Kidney glomerular epithelial cell (primary cell): ENCODE data around the gene PRODH.
"Not testable (repeated sequence)": the region's sequence is repeated elsewhere in the genome, so short reads cannot be mapped to it uniquely, and the experiment has no call there.

ENCODE experiments used
- DNase-seq: peaks from one replicate; lab custom pipeline; 2025; lab: John Stamatoyannopoulos, UW

Gene PRODH

DNA sequence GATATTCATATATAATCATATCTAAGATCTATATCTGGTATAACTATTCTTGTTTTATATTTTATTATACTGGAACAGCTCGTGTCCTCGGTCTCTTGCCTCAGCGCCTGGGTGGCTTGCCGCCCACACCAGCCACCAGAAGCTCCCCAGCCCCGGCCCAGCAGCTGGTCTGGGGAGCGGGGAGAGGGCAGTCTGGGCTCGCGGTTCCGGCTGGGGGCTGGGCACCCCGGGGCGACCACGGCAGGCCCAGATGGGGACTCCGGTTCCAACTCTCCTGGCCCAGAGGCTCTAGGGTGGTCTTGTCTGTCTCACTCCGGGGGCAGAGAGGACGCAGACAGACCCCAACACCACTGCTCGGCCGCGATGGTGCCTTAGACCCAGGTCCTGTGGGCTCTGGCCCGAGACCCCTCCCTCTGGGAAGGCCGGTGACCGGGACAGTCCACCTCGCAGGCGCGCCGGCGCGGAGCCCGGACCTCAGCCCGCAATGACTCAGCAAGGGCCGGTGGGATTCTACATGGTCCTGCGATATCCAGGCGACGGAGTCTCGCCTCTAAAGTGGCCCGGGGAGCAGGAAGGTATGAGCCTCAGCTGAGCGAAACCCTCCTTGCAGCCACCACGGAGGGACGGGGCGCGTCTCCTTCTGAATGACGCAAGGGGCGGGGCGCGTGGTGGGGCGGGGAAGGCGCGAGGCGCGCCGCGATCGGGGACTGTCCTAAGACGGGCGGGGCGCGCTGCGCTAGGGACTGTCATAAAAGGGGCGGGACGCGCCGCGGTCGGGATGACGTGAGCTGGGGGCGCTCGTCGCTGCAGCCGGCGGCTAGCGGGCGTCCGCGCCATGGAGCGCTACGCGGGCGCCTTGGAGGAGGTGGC is 30.3 kb downstream of the PRODH start, which contains the start of gene DGCR6:
TSS of gene DGCR6 (plus strand) at position 781 of the 870 bp plus-strand sequence. CDS start at position 836, 55 bp downstream.
- DNase-seq: no peak

DNA sequence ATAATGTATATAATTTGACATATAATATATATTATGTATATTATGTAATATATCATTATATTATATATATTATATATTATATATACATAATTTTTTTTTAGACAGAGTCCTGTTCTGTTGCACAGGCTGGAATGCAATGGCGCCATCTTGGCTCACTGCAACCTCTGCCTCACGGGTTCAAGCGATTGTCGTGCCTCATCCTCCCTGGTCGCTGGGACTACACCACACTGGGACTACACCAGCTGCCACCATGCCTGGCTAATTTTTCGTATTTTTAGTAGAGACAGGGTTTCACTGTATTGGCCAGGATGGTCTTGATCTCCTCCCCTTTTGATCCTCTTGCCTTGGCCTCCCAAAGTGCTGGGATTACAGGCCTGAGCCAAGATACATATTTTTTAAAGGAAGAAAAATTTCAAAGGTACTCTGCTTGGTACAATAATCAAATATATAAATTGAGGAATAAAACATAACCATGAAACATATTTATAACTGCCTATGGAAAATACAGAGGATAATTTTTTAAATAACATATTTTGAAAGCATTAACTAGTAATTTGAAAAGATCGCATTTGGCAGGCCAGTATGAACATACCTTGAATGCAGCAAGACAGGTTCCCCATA is 39.9 kb downstream of the PRODH start:
- DNase-seq: not testable (repeated sequence)

DNA sequence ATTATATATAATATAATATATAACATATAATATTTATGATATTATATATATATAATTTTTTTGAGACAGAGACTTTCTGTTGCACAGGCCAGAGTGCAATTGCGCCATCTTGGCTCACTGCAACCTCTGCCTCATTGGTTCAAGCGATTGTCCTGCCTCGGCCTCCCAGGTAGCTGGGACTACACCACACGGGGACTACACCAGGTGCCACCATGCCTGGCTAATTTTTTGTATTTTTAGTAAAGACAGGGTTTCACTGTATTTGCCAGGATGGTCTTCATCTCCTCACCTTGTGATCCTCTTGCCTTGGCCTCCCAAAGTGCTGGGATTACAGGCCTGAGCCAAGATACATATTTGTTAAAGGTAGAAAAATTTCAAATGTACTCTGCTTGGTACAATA is 42.3 kb downstream of the PRODH start:
- not testable (repeated sequence) for DNase-seq

DNA sequence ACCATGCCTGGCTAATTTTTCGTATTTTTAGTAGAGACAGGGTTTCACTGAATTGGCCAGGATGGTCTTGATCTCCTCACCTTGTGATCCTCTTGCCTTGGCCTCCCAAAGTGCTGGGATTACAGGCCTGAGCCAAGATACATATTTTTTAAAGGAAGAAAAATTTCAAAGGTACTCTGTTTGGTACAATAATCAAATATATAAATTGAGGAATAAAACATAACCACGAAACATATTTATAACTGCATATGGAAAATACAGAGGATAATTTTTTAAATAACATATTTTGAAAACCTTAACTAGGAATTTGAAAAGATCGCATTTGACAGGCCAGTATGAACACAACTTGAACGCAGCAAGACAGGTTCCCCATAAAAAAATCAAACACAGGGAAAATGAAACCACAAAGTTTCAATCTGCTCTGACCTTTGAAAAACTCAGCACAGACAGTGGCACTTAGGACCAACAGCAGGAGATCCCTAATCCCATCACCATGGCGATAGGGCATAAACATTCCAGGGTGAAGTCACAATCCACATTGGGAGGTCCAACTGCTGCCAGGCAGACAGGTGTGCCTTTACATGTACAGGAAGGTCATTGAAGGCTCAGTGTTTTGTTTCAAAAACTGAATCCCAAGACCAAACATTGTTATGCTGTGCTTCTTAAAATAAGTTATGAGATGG is 45.4 kb downstream of the PRODH start:
- DNase-seq: not testable (repeated sequence)

DNA sequence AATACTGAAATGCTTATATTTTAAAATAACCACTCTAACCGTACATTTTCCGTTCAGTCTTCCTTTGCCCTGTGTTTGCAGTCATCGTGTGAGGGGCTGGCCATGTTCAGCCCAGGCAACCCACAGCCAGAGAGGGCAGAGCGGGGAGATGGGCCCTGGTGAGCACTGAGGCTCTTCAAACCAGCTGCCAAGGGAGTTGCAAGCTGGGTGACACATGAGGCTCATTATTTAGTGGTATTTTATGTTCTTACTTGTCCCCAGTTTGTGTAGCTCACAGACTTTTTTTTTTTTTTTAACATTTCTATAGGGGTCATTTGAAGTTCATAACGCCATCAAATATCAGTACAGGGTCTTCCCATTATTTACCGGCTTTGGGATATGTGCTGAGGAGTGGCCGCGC is 48.0 kb downstream of the PRODH start:
- no peak for DNase-seq

DNA sequence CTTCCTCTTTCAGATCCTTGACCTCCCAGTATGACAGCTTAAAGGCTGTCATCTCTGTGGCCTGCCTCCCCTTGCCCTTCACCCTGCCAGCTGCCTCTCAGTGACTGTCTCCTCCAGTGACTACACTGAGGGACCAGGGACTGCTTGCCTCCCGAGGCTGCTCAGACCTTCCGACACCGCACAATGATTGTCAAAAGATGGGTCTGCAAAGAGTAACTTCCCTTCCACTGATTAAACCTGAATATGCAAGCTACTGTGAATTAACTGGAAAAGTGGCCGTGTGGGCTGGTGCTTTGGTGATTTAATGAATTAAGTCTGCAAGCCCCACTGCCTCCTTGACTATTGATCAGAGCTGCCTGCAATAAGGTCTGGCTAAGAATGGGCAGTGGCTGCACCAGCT is 51.6 kb downstream of the PRODH start:
- not testable (repeated sequence) for DNase-seq

DNA sequence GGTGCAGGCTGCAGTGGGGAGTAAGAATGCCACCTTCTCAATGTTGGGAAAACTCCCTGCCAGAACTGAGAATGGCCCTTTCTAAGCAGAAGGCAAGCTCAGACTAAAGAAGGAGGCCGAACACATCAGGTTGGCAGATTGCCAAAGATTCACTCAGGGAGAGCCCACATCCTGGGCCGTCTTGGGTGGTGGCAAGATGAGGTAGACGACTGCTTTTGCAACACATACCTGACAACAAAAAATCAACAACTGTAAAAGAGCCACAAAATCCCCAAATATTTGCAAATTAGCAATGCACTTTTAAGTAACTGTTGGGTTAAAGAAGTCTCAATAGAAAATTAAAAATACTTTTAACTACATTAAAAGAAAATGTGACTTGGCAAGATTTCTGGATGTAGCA is 54.8 kb downstream of the PRODH start:
- not testable (repeated sequence) for DNase-seq
